Muscle of leg (tissue), 11 donors: ENCODE measurements around the gene SLK. TPM values are rescaled to one million over a fixed set of nuclear protein-coding genes. Genes with fewer than 3 reads are reported as not detected.

Experiments used
- DNase-seq: peaks from one replicate; pipeline ENCODE4 v3.0.0; 2013
- H3K27ac ChIP-seq: one replicate; pipeline ENCODE4 v1.5.1; 2013; ENCODE audit warnings: mild to moderate bottlenecking, low read length, control low read depth
- H3K27me3 ChIP-seq: one replicate; pipeline ENCODE4 v1.6.1; 2013; ENCODE audit warnings: low read length; ENCODE audit not compliant: control insufficient read depth, insufficient read depth
- H3K36me3 ChIP-seq: one replicate; pipeline ENCODE4 v1.6.1; 2013; ENCODE audit warnings: low read length; ENCODE audit not compliant: control insufficient read depth, insufficient read depth
- H3K4me1 ChIP-seq: one replicate; pipeline ENCODE4 v1.6.1; 2013; ENCODE audit warnings: low read length; ENCODE audit not compliant: control insufficient read depth, insufficient read depth
- H3K4me3 ChIP-seq: one replicate; pipeline ENCODE4 v1.5.1; 2013; ENCODE audit warnings: low read length, control low read depth
- H3K9me3 ChIP-seq: replicated peaks from 2 replicates; pipeline ENCODE4 v1.6.1; 2013; ENCODE audit warnings: low read depth, low read length; ENCODE audit not compliant: control insufficient read depth
- WGBS: methylation state at CpG from one replicate; pipeline ENCODE4 v1.1.5; 2013; ENCODE audit warnings: missing lambda C conversion rate; ENCODE audit not compliant: insufficient coverage; 5-methylcytosine and 5-hydroxymethylcytosine counted together
- polyA plus RNA-seq, 8 donors: library from polyadenylated mRNA; unstranded; fragments of 120-200 nt; gene quantifications; one replicate each; pipeline versions ENCODE4 v1.2.1 to v1.2.3, GENCODE V29; 2013; ENCODE audit warnings: inconsistent platforms in 1 of 8, low replicate concordance in 1 of 8; ENCODE audit not compliant: insufficient read length in 8 of 8, insufficient read depth in 1 of 8
- total RNA-seq: library from RNA; stranded (reverse); fragments of 120-200 nt; gene quantifications from one replicate; pipeline ENCODE4 v1.2.4, GENCODE V29; 2013

Gene SLK
- total and polyA plus RNA-seq, 9 donors = 17.2 to 35.7 (median 26.5) TPM

DNA sequence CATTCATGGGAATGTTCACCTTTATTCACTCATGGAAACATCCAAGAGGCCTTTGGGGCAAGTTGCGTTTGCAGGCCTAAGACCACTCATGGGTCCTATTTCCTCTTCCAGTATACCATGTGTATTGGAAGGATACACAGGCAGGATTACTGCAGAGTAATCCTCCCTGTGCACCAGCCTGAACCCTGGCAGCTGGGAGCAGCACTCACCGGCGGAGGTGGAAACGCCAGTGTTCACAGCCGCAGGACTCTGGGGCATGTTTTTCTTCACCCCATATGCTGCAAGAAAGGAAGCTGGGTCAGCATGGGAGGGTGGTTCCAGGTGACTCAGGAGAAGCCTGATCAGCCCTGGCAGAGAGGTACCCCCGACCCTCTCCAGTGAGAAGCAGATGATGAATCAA lies 94.3 kb downstream of the SLK start:
- WGBS = 90% methylated on average over 2 of the region's 6 CpGs
- no peak for DNase-seq
- no peaks in the 10 kb centered on the region for H3K27me3 ChIP-seq
- H3K4me1 ChIP-seq = no peaks in the 10 kb centered on the region
- no peak overlapping the region for H3K27ac ChIP-seq
- no peaks in the 10 kb centered on the region for H3K36me3 ChIP-seq
- H3K9me3 ChIP-seq = no peaks in the 10 kb centered on the region
- no peak overlapping the region for H3K4me3 ChIP-seq

DNA sequence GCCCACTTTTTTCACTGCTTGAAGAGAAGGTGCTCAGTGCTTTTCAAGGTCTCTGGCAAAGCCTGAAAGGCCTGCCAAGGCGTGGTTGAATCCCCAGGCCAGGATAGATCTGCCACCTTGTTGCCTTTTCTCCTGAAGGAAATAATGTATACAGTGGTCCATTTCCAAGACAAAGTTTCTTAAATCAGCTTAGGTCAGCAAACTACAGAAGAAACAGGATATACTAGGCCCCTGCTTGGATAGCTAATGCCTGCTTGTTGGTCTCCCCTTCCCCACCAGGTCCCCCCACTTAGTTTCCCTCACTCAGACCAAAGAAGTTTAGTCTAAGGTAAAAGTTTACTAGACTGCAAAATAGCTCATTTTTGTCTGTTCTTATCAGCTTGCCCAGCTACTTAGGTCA lies 98.8 kb downstream of the SLK start:
- H3K27ac ChIP-seq = no peak overlapping the region
- no CpG with 5 or more reads among the region's 1 CpG for WGBS
- no peak overlapping the region for H3K4me3 ChIP-seq

DNA sequence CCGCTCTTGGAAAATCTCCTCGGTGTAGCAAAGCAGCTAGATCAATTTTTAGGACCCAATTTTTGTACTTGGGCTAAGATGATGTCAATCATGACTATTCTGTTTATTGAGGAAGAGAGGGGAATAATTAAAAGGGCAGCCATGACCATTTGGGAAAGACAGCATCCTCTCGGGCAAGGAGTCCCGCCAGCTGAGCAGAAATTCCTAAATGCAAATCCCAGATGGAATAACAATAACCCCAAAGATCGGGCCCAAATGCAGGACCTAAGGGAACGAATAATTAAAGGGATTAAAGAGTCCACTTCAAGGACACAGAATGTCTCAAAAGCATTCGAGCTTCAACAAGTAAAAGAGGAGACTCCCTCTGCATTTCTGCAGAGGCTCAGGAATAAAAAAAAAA lies 100.0 kb downstream of the SLK start:
- Histone ChIP-seq H3K4me1 (no peaks in the 10 kb centered on the region), H3K9me3 (no peaks in the 10 kb centered on the region), H3K27ac (no peak overlapping the region), H3K27me3 (peaks cover 4% of the 10 kb centered on the region), H3K4me3 (no peak overlapping the region), H3K36me3 (no peaks in the 10 kb centered on the region)
- WGBS = 64% methylated on average over 2 of the region's 7 CpGs
- no peak for DNase-seq

More for the DNA sequence above, 98.8 kb downstream of the SLK start:
- Histone ChIP-seq H3K9me3 (no peaks in the 10 kb centered on the region), H3K36me3 (no peaks in the 10 kb centered on the region), H3K4me1 (no peaks in the 10 kb centered on the region), H3K27me3 (peaks cover 4% of the 10 kb centered on the region)
- DNase-seq = no peak

GRCh38 chr10:104067525-104067924 lies 100.6 kb downstream of the SLK start:
- no peak overlapping the region for H3K4me3 ChIP-seq
- no peaks in the 10 kb centered on the region for H3K9me3 ChIP-seq
- 32% methylated on average over 12 of the region's 12 CpGs for WGBS

DNA sequence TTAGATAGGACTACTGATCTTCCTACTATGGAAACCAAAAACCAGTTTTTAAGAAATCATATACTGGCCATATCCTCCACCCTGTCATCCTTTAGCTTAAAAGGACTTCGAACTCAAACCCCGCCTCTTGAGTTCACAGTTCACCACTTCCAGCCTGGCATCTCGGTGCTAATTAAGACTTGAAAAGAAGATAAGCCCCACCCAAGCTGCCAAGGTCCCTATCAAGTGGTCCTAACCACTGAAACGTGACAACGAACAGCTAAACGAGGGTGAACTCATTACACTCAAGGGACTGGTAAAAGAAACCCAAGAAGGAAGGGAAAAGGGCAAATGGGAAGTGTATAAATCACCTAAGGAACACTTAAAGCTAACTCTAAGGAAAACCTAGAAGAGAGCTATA lies 102.7 kb downstream of the SLK start:
- Histone ChIP-seq H3K4me1 (no peaks in the 10 kb centered on the region), H3K36me3 (no peaks in the 10 kb centered on the region), H3K4me3 (no peak overlapping the region), H3K27me3 (peaks cover 4% of the 10 kb centered on the region), H3K27ac (no peak overlapping the region), H3K9me3 (no peaks in the 10 kb centered on the region)
- DNase-seq = no peak
- no CpG with 5 or more reads among the region's 6 CpGs for WGBS

More at GRCh38 chr10:104067525-104067924, 100.6 kb downstream of the SLK start:
- H3K36me3 ChIP-seq = no peaks in the 10 kb centered on the region
- peaks cover 4% of the 10 kb centered on the region for H3K27me3 ChIP-seq
- no peak for DNase-seq
- H3K4me1 ChIP-seq = no peaks in the 10 kb centered on the region
- H3K27ac ChIP-seq = no peak overlapping the region

DNA sequence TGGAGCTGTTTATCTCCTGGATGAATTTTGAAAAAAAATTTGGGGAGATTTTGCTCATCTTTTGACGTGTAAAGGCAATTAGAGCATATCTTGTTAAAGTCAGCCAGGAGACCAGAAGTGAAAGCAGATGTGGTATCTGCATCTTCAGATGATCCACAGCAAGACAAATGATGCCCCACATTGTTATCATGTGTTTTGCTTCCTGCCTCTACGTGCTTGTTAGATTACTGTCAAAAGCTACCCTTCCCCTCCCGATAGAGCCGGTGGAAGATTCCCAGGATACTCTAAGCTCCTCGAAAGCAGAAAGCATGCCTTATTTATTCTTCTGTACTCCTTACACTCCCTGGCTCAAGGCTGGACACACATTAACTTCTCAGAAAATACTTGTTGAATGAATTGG lies 105.8 kb downstream of the SLK start:
- no peak overlapping the region for H3K4me3 ChIP-seq
- no peak overlapping the region for H3K27ac ChIP-seq
- no peaks in the 10 kb centered on the region for H3K9me3 ChIP-seq
- peaks cover 2% of the 10 kb centered on the region for H3K27me3 ChIP-seq
- no peak for DNase-seq
- no peaks in the 10 kb centered on the region for H3K36me3 ChIP-seq
- WGBS = 50% methylated on average over 4 of the region's 5 CpGs
- H3K4me1 ChIP-seq = peaks cover 5% of the 10 kb centered on the region

DNA sequence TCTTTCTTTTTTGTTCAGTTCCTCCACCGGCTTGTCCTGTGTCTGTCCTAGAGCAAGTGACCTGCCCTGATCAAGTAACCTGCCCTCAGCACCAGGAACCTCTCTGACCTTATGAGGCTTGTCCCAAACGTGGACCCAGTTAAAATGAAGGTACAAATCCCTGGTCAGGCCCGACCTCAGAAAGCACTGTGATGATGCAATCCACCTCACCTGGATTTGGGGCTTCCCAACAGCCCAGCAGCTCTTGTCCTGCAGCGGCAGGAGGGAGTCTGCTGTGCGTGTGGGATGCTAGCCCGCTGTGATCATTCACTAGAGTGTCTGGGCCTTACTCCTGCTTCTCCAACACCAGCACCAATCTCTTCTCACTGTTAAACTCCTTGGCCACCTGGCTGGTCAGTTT lies 107.6 kb downstream of the SLK start:
- Histone ChIP-seq H3K27me3 (peaks cover 3% of the 10 kb centered on the region), H3K9me3 (no peaks in the 10 kb centered on the region), H3K27ac (no peak overlapping the region), H3K4me3 (no peak overlapping the region), H3K36me3 (no peaks in the 10 kb centered on the region), H3K4me1 (peaks cover 5% of the 10 kb centered on the region)
- DNase-seq = no peak
- WGBS = 82% methylated on average over 5 of the region's 6 CpGs

DNA sequence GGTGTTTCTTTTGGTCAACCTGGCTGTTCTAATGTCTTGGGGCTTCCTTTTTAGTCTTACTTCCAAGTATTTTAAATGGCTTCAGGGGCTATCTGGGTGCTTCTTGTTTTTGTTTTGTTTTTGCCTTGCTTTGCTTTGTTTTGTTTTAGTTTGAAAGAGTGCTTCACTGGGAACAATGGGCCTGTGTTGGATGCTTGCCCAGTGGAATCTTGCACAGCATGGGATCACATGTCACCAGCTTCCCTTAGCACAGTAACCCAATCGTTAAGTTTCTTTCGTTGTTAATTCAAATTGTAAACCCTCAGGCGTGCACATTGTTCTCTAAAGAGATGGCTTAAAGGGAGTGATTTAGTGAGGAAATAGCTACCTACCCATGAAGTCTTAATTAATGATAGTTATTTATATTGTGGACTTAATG lies 109.8 kb downstream of the SLK start:
- peaks cover 5% of the 10 kb centered on the region for H3K4me1 ChIP-seq
- peaks cover 3% of the 10 kb centered on the region for H3K27me3 ChIP-seq
- no peaks in the 10 kb centered on the region for H3K36me3 ChIP-seq
- no peaks in the 10 kb centered on the region for H3K9me3 ChIP-seq
- no peak overlapping the region for H3K4me3 ChIP-seq
- WGBS = no CpG with 5 or more reads among the region's 3 CpGs
- peak overlapping the region; percentile 43 for H3K27ac ChIP-seq
- peak; percentile 72 for DNase-seq

DNA sequence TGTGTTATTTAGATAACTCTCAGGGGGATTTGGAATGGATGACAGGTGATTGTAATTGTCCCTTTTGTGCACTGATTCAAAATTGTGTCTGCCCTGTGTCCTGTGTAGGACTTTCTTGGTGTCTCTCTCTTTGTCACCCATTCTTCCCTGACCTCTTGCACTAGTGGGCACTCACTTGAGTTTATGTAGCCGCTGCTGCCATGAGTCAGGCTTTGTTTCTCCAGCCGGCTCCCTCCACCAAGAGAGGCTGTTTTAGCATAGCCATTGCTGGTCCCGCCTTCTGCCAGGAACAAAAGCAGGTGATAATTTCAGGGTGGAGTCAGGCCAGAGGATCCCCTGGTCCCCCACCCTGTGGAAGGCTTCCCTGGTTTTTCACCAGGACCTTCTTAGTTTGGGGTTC lies 110.3 kb downstream of the SLK start:
- 20% methylated on average over 2 of the region's 3 CpGs for WGBS
- Histone ChIP-seq H3K27ac (no peak overlapping the region), H3K4me1 (peaks cover 5% of the 10 kb centered on the region)

DNA sequence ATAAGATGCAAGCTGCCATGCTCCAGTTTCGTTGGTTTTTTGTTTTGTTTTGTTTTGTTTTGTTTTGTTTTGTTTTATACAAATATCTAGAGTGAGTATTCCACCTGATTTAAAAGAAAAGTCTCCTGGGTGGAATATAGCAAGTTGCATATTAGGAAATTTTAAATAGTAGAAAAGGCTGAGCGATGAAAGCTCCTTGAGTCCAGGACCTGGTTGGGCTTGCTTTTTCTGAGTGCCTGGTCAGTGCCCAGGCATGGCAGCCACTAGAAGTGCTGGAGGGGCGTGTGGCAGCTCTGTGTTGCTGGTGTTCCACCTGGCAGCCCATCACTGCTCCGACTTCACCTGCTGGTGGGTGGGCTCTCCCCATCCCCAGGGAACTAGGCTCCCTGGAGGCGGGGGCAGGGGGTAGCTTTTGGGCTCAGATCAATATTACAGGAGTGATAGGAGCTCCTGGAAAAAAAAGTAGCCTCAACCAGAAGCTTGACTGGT lies 110.8 kb downstream of the SLK start:
- no peaks in the 10 kb centered on the region for H3K36me3 ChIP-seq
- no peak for DNase-seq
- peaks cover 3% of the 10 kb centered on the region for H3K27me3 ChIP-seq
- WGBS = 83% methylated on average over 2 of the region's 5 CpGs
- no peaks in the 10 kb centered on the region for H3K9me3 ChIP-seq
- H3K4me3 ChIP-seq = no peak overlapping the region
- H3K27ac ChIP-seq = no peak overlapping the region
- peaks cover 5% of the 10 kb centered on the region for H3K4me1 ChIP-seq

More for the DNA sequence above, 110.3 kb downstream of the SLK start:
- Histone ChIP-seq H3K4me3 (no peak overlapping the region), H3K27me3 (peaks cover 3% of the 10 kb centered on the region), H3K9me3 (no peaks in the 10 kb centered on the region), H3K36me3 (no peaks in the 10 kb centered on the region)
- no peak for DNase-seq
